Tibial nerve (tissue), 4 donors: ENCODE results near the gene CLCN7. TPM values are rescaled to one million over a fixed set of nuclear protein-coding genes. Genes with fewer than 3 reads are reported as not detected.

Experiments
- DNase-seq, 2 donors: peaks; one replicate each; pipeline ENCODE4 v3.0.0-alpha.2; 2019; ENCODE audit warnings: low spot score in 2 of 2
- H3K27ac ChIP-seq, 4 donors: fragments of 200-600 bp; sonication (generic) in 3 of 4; one replicate each; pipeline ENCODE4 v1.5.1; 2017 to 2019; ENCODE audit warnings: mild to moderate bottlenecking in 1 of 4
- H3K27me3 ChIP-seq, 2 donors: fragments of 200-600 bp; sonication (generic) in 1 of 2; one replicate each; pipeline versions ENCODE4 v1.5.1 to v1.6.0; 2017 to 2019
- H3K36me3 ChIP-seq, 3 donors: fragments of 200-600 bp; sonication (generic); one replicate each; pipeline ENCODE4 v1.5.1; 2018 to 2019
- H3K4me1 ChIP-seq, 4 donors: fragments of 200-600 bp; sonication (generic) in 3 of 4; one replicate each; pipeline ENCODE4 v1.5.1; 2017 to 2019
- H3K4me3 ChIP-seq, 4 donors: fragments of 200-600 bp; sonication (generic) in 3 of 4; one replicate each; pipeline ENCODE4 v1.5.1; 2017 to 2019; ENCODE audit warnings: mild to moderate bottlenecking in 1 of 4, moderate library complexity in 1 of 4
- H3K9me3 ChIP-seq, 4 donors: fragments of 200-600 bp; sonication (generic) in 3 of 4; one replicate each; pipeline ENCODE4 v1.5.1; 2017 to 2019
- EP300 ChIP-seq, 2 donors: sonication (generic); formaldehyde crosslinking; IDR thresholded peaks; one replicate each; pipeline ENCODE4 v1.6.1; 2017; ENCODE audit warnings: antibody characterized with exemption in 2 of 2, mild to moderate bottlenecking in 1 of 2
- POLR2A ChIP-seq, 2 donors: fragments of 450-650 bp; IDR thresholded peaks; one replicate each; pipeline ENCODE4 v1.6.1; 2017; ENCODE audit warnings: antibody characterized with exemption in 2 of 2, mild to moderate bottlenecking in 2 of 2, moderate library complexity in 2 of 2
- WGBS, 2 donors: methylation state at CpG; one replicate each; pipeline ENCODE4 v1.1.5; 2018; 5-methylcytosine and 5-hydroxymethylcytosine counted together
- total RNA-seq, 4 donors: library from RNA; depleted of rRNA; stranded (reverse); fragments of >200 nt; gene quantifications; one replicate each; pipeline ENCODE4 v1.1.0, GENCODE V29; 2016
- TF ChIP-seq, protein P1 (sequence below), 5 experiments: fragments of 200-600 bp in 3 of 5; fragments of 450-650 bp in 2 of 5; sonication (generic) in 3 of 5; IDR thresholded peaks; one replicate each; pipeline ENCODE4 v1.5.1; 2016 to 2019; ENCODE audit warnings: antibody characterized with exemption in 5 of 5, mild to moderate bottlenecking in 3 of 5, moderate library complexity in 2 of 5

Gene CLCN7
- total RNA-seq, 4 donors from 2014 or later: 38.7 to 136 (median 73.1) TPM

DNA sequence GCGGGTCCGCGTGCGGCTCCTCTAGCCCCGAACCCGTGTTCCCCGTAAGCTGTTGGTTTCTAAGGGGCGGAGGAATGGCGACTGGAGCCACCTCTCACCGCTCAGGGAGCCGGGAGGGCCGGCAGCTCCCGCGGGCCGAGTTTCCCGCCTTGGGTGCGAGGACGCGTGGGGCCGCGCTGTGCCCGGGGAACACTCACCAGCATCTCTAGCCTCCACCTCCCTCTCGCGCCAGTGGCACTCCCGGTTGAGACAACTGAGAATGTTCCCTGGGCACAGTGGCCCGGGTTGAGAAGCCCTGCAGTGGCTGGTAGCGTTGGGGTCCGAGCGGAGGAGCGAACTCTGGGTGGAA is 18.9 kb upstream of the CLCN7 start:
- WGBS, 2 donors: 0% methylated on average over 15 to 16 of the region's 30 CpGs
- Histone ChIP-seq H3K4me3 (peak overlapping the region; percentile 73 to 93 (median 86)), H3K9me3 (no peaks in the 10 kb centered on the region), H3K4me1 (peaks cover 0 to 24% (median 0%) of the 10 kb centered on the region in 4 donors), H3K36me3 (peaks cover 0 to 44% (median 0%) of the 10 kb centered on the region in 3 donors), H3K27ac (peak overlapping the region; percentile 75 to 96 (median 89)), H3K27me3 (no peaks in the 10 kb centered on the region)
- DNase-seq: no peak
- TF ChIP-seq, protein P1, sequence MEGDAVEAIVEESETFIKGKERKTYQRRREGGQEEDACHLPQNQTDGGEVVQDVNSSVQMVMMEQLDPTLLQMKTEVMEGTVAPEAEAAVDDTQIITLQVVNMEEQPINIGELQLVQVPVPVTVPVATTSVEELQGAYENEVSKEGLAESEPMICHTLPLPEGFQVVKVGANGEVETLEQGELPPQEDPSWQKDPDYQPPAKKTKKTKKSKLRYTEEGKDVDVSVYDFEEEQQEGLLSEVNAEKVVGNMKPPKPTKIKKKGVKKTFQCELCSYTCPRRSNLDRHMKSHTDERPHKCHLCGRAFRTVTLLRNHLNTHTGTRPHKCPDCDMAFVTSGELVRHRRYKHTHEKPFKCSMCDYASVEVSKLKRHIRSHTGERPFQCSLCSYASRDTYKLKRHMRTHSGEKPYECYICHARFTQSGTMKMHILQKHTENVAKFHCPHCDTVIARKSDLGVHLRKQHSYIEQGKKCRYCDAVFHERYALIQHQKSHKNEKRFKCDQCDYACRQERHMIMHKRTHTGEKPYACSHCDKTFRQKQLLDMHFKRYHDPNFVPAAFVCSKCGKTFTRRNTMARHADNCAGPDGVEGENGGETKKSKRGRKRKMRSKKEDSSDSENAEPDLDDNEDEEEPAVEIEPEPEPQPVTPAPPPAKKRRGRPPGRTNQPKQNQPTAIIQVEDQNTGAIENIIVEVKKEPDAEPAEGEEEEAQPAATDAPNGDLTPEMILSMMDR (IDR thresholded peaks at IDR 0.05): no peak
- TF ChIP-seq EP300 (IDR thresholded peaks at IDR 0.05) (no peak), POLR2A (IDR thresholded peaks at IDR 0.05) (no peak)

DNA sequence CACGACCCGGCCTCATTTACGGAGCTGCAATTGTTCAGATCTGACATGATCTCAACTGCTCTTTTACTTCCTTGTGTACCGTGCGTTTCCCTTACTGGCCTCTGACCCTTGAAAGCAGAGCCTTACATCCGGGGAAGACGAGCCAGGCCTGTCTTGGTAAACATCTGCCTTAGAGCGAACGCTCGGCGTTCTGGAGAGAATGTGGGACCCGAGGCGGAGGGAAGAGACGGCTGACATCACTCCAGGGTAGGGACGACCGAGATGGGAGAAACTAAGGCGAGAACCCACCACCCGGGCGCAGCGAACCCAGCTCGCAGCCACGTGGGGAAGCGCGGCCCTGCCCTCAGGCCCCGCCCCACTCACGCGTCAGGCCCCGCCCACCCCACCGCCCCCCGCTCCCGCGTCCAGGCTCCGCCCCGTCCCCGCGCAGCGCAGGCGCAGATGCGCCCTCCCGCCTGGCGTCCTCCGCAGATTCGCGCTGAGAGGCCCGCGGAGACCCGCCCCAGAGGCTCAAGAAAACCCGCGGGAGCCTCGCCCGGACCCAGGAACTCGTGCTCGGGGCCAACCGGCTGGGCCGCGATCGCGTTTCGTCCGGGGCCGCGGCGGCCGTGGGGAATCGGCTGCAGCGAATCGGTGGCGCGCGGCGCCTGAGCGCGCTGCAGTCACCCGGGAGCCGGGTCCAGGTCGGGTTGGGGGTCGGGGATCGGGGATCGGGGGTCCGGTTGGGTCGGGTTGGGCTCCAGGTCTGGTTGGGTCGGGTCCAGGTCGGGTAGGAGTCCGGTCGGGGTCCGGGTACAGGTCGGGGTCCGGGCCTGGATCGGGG is 18.3 kb upstream of the CLCN7 start, which contains the start of gene TELO2:
TSS of gene TELO2 (plus strand) at position 438 of the 823 bp plus-strand sequence. CDS start 922 bp downstream, outside the sequence.
- Histone ChIP-seq H3K4me1 (peaks cover 0 to 24% (median 0%) of the 10 kb centered on the region in 4 donors), H3K36me3 (peaks cover 0 to 38% (median 0%) of the 10 kb centered on the region in 3 donors), H3K4me3 (peak within 1 kb of the TSS; percentile 73 to 93 (median 86)), H3K9me3 (no peaks in the 10 kb centered on the region), H3K27ac (peak within 1 kb of the TSS; percentile 75 to 96 (median 89)), H3K27me3 (no peaks in the 10 kb centered on the region)
- TF ChIP-seq, protein P1 (IDR thresholded peaks at IDR 0.05): peak in 1 of 5 experiments; percentile 12
- TF ChIP-seq EP300 (IDR thresholded peaks at IDR 0.05) (peak; percentile 56 to 66), POLR2A (IDR thresholded peaks at IDR 0.05) (peak; percentile 21 to 30)
- WGBS, 2 donors: 1% methylated on average over 10 to 47 of the region's 89 CpGs
- DNase-seq: peak; percentile 56 to 61

DNA sequence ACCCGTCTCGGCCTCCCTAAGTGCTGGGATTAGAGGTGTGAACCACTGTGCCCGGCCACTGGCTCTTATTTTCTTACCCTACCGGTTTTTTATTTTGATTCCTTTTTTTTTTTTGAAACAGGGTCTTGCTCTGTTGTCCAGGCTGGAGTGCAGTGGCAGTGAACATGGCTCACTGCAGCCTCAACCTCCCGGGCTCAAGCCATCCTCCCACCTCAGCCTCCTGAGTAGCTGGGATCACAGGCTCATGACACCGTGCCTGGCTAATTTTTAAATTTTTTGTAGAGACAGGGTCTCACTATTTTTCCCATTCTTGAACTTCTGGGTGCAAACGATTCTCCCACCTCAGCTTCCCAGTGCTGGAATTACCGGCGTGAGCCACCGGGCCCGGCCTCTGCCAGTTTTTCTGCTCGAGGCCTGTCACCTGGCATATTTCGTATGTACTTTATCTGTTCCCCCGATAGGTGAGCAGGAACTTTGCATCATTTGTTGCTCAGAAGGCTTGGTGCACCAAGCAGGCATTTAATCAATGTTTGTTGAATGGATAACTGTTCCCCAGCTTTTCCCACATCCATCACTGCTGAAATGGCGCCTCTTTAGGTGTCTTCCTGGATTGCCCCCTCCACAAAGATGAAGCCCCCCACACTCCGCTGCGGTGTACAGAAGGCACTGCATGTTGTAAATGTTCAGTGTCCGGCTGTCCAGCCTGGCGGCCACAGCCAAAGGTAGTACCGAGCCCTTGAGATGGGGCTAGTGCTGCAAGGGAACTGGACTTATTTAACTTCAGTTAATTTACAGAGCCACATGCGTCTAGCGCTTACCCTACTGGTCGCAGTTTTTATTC is 17.5 kb upstream of the CLCN7 start:
- no peak for DNase-seq
- Histone ChIP-seq H3K27ac (peak overlapping the region in 3 of 4 donors; percentile 88 to 96 (median 90)), H3K4me3 (peak overlapping the region; percentile 73 to 93 (median 86)), H3K27me3 (no peaks in the 10 kb centered on the region), H3K9me3 (no peaks in the 10 kb centered on the region), H3K4me1 (peaks cover 0 to 24% (median 0%) of the 10 kb centered on the region in 4 donors), H3K36me3 (peaks cover 0 to 30% (median 0%) of the 10 kb centered on the region in 3 donors)
- 81 to 83% methylated on average over 23 of the region's 23 CpGs for WGBS, 2 donors
- TF ChIP-seq EP300 (IDR thresholded peaks at IDR 0.05) (no peak), POLR2A (IDR thresholded peaks at IDR 0.05) (no peak)
- TF ChIP-seq, protein P1 (IDR thresholded peaks at IDR 0.05): no peak

DNA sequence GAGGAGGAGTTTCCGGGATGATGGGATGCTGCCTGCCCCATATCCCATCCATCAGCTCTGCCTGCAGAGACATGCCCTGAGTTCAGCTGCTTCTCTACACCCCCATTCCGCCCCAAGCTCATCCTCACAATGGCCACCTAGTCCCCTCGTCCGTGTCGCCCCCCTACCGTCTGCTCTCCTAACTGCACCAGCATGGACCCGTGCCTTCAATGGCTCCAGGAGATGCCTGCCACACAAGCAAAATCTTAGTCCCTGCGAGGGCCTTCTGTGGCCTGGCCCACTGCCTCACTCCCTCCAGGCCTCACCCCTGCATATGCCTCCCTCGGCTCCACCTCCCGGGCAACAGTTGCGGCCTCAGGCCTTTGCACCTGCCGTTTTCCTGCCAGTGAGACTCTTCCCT is 16.5 kb upstream of the CLCN7 start:
- Histone ChIP-seq H3K27me3 (no peaks in the 10 kb centered on the region), H3K27ac (no peak overlapping the region), H3K4me1 (peaks cover 0 to 24% (median 0%) of the 10 kb centered on the region in 4 donors), H3K9me3 (no peaks in the 10 kb centered on the region), H3K36me3 (peaks cover 0 to 20% (median 0%) of the 10 kb centered on the region in 3 donors), H3K4me3 (no peak overlapping the region)
- WGBS, 2 donors: 83% methylated on average over 12 of the region's 12 CpGs
- DNase-seq: no peak
- TF ChIP-seq EP300 (IDR thresholded peaks at IDR 0.05) (no peak), POLR2A (IDR thresholded peaks at IDR 0.05) (no peak)
- TF ChIP-seq, protein P1 (IDR thresholded peaks at IDR 0.05): no peak
